Body of pancreas (tissue), 4 donors: Measurements from ENCODE around the gene TDRD7. TPM values are rescaled to one million over a fixed set of nuclear protein-coding genes. Genes with fewer than 3 reads are reported as not detected.

Source experiments
- ATAC-seq: fragments of 150-250 bp; one replicate; pipeline ENCODE4 v1.9.1; 2016
- DNase-seq, 4 donors: peaks; one replicate each; pipeline ENCODE4 v3.0.0-alpha.2; 2019
- H3K27ac ChIP-seq, 4 donors: fragments of 200-600 bp; sonication (generic); 1 replicate in 3 of 4; 2 replicates in 1 of 4; pipeline versions ENCODE4 v1.5.1 to v1.6.1; 2016 to 2019; ENCODE audit warnings: mild to moderate bottlenecking in 1 of 4, mixed read lengths in 1 of 4, moderate library complexity in 1 of 4
- H3K27me3 ChIP-seq, 2 donors: fragments of 200-600 bp; sonication (generic); one replicate each; pipeline ENCODE4 v1.6.0; 2016; ENCODE audit warnings: mild to moderate bottlenecking in 1 of 2
- H3K36me3 ChIP-seq, 2 donors: fragments of 200-600 bp; sonication (generic); replicated peaks in 1 of 2; 2 replicates each; pipeline ENCODE4 v1.5.1; 2016; ENCODE audit warnings: low read depth in 2 of 2; ENCODE audit not compliant: insufficient read depth in 1 of 2
- H3K4me1 ChIP-seq: fragments of 200-600 bp; sonication (generic); one replicate; pipeline ENCODE4 v1.6.0; 2016
- H3K4me3 ChIP-seq, 2 donors: fragments of 200-600 bp; sonication (generic); 1 replicate in 1 of 2; 2 replicates in 1 of 2; pipeline ENCODE4 v1.5.1; 2016 to 2019
- H3K9me3 ChIP-seq, 3 donors: fragments of 200-600 bp; sonication (generic); 1 replicate in 2 of 3; 2 replicates in 1 of 3; pipeline ENCODE4 v1.5.1; 2016
- POLR2A ChIP-seq, 3 donors: fragments of 450-650 bp; IDR thresholded peaks; one replicate each; pipeline ENCODE4 v1.6.1; 2016; ENCODE audit warnings: antibody characterized with exemption in 3 of 3, mild to moderate bottlenecking in 2 of 3
- WGBS, 2 donors: methylation state at CpG; one replicate each; pipeline ENCODE4 v1.1.5; 2017; 5-methylcytosine and 5-hydroxymethylcytosine counted together
- intact Hi-C: fragments of 100-400 bp; cut with DNase I; formaldehyde crosslinking; loops from one replicate; pipeline ENCODE4 v1.15.1; 2023
- total RNA-seq, 2 donors: library from RNA; depleted of rRNA; stranded (reverse); fragments of >200 nt; gene quantifications; one replicate each; pipeline ENCODE4 v1.1.0, GENCODE V29; 2016
- TF ChIP-seq, protein P1 (sequence below), 7 experiments: fragments of 450-650 bp in 4 of 7; fragments of 200-600 bp in 3 of 7; sonication (generic) in 3 of 7; IDR thresholded peaks; one replicate each; pipeline ENCODE4 v1.5.1; 2016 to 2019; ENCODE audit warnings: antibody characterized with exemption in 7 of 7

Gene TDRD7
- total RNA-seq, 2 donors from 2014 or later = 2.3 to 7.5 TPM

DNA sequence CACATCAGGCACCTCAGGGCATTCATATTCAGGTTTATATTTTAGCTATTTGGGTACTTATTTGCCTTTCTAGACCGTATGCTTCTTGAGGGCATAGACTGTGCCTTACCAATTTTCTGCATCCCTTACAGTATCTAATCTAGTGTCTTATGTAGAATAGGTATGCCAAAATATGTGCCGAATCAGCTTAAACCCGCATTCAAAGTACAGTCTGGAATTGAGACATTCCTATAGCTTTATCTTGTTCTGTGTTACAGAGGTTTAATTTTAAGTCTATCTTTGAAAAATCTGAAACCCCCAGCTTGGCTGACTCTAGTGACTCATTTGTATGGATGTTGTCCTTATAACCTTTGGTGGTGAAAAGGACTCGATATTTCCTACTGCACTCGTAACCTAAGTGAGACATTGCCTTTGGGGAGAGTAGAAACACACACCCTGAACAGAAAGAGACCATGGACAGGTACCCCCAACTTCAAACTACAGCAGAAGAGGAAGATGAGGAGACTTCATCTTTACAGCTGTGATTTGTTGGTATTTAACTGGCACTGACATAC, 62.6 kb downstream of the TDRD7 start:
- Histone ChIP-seq H3K4me3 (no peak overlapping the region), H3K27ac (no peak overlapping the region), H3K4me1 (peaks cover 5% of the 10 kb centered on the region), H3K9me3 (no peaks in the 10 kb centered on the region), H3K27me3 (no peaks in the 10 kb centered on the region), H3K36me3 (peaks cover 0 to 6% of the 10 kb centered on the region in 2 donors)
- TF ChIP-seq, protein P1, sequence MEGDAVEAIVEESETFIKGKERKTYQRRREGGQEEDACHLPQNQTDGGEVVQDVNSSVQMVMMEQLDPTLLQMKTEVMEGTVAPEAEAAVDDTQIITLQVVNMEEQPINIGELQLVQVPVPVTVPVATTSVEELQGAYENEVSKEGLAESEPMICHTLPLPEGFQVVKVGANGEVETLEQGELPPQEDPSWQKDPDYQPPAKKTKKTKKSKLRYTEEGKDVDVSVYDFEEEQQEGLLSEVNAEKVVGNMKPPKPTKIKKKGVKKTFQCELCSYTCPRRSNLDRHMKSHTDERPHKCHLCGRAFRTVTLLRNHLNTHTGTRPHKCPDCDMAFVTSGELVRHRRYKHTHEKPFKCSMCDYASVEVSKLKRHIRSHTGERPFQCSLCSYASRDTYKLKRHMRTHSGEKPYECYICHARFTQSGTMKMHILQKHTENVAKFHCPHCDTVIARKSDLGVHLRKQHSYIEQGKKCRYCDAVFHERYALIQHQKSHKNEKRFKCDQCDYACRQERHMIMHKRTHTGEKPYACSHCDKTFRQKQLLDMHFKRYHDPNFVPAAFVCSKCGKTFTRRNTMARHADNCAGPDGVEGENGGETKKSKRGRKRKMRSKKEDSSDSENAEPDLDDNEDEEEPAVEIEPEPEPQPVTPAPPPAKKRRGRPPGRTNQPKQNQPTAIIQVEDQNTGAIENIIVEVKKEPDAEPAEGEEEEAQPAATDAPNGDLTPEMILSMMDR (IDR thresholded peaks at IDR 0.05) = no peak
- TF ChIP-seq POLR2A (IDR thresholded peaks at IDR 0.05) = no peak
- no peak for DNase-seq
- ATAC-seq = no peak
- intact Hi-C loops = no loop called here
- WGBS, 2 donors = 83 to 90% methylated on average over 5 of the region's 5 CpGs

DNA sequence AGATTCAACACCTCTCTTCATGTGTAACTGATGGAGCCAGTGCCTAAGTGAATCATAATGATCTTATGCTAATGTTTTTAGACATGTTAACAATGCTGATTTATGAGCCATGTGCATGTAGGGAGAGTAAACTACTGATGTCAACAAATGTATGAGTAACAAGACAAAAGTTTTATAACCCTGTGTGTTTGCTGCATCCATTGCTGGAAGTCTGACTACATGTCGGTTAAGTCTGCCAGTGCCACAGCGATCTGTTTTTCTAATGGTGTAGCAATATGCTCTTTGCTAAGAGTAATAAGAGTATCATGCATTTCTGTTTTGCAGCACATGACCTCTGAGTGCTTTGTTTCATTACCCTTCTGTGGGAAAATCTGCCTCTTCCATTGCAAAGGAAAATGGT, 63.2 kb downstream of the TDRD7 start:
- H3K36me3 ChIP-seq = peaks cover 0 to 6% of the 10 kb centered on the region in 2 donors
- no peak overlapping the region for H3K27ac ChIP-seq

DNA sequence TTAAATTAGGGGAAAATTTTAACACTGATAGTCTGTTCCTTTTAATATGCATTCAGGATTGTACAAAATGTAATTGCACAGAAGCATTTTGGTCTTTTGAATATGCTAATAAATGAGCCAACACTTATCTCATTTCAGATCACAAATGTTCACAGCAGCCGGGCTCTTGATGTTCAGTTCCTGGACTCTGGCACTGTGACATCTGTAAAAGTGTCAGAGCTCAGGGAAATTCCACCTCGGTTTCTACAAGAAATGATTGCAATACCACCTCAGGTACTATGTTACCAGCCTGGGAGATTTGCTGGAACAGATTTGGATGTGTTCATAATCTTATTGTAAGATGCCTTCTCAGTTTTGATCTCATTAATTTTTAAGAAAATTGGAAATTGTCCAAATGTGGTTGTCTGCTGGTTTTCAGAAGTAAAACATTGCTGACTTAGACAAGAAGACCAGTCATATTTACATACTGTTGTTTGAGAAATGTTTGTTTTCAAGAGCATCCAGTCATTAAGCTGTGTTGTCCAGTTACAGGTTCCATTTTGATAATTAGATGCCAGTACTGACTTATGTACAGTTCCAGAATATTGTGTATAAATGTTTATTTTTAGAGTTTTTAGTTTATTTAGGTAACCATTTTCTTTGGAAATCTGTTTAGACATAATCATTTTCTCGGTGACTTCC, 66.5 kb downstream of the TDRD7 start:
- Histone ChIP-seq H3K9me3 (no peaks in the 10 kb centered on the region), H3K27me3 (no peaks in the 10 kb centered on the region), H3K4me3 (no peak overlapping the region), H3K27ac (no peak overlapping the region), H3K4me1 (peaks cover 5% of the 10 kb centered on the region), H3K36me3 (peaks cover 0 to 4% of the 10 kb centered on the region in 2 donors)
- ATAC-seq = no peak
- intact Hi-C loops = no loop called here
- peak in 1 of 4 donors; percentile 33 for DNase-seq
- 46 to 47% methylated on average over 3 of the region's 3 CpGs for WGBS, 2 donors
- TF ChIP-seq POLR2A (IDR thresholded peaks at IDR 0.05) = no peak
- TF ChIP-seq, protein P1 (IDR thresholded peaks at IDR 0.05) = no peak

More for the DNA sequence above, 63.2 kb downstream of the TDRD7 start:
- Histone ChIP-seq H3K4me3 (no peak overlapping the region), H3K27me3 (no peaks in the 10 kb centered on the region), H3K4me1 (peaks cover 5% of the 10 kb centered on the region), H3K9me3 (no peaks in the 10 kb centered on the region)
- no peak for DNase-seq
- TF ChIP-seq, protein P1 (IDR thresholded peaks at IDR 0.05) = no peak
- TF ChIP-seq POLR2A (IDR thresholded peaks at IDR 0.05) = no peak
- intact Hi-C loops = no loop called here
- WGBS, 2 donors = 90% methylated on average over 2 of the region's 2 CpGs
- ATAC-seq = no peak

DNA sequence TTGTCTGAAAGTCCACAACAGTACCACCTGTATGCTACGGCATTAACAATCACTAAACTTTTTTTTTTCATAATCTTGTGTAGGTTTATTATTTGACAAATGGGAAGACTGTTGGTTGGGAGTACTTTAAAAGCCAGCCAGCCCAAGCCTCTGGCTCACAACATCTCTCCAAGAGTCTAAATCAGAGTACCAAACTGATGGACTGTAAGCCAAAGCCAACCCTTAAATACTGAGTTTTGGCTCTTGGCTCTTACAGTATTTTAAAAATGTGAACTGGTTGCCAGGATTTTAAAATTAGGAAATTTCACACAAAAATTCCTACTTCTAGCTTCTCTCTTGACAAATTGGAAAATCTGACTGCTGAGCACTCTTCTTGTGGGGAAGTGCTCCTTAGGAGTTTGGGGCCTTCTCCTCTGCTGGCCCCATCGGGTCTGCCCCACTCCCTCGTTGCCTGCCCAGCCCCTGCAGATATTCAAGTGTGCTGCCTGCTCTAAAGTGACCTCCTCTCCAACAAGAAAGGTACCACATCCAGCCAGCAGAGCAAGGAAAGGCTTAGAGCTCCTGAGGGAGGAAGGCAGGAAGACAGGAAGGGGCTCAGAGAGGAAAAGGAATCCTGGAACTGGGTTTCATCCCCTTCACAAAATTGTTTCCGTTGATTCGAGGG, 67.7 kb downstream of the TDRD7 start:
- no peaks in the 10 kb centered on the region for H3K27me3 ChIP-seq
- ATAC-seq (no peak), DNase-seq (no peak)
- 79 to 91% methylated on average over 5 of the region's 5 CpGs for WGBS, 2 donors
- H3K36me3 ChIP-seq = peaks cover 0 to 4% of the 10 kb centered on the region in 2 donors
- no peaks in the 10 kb centered on the region for H3K9me3 ChIP-seq
- intact Hi-C loops = no loop called here
- H3K27ac ChIP-seq = no peak overlapping the region
- TF ChIP-seq POLR2A (IDR thresholded peaks at IDR 0.05) = no peak
- TF ChIP-seq, protein P1 (IDR thresholded peaks at IDR 0.05) = no peak
- H3K4me3 ChIP-seq = no peak overlapping the region
- H3K4me1 ChIP-seq = peaks cover 10% of the 10 kb centered on the region
